Activated naive CD4-positive, alpha-beta T cell treated with anti-CD3 and anti-CD28 coated beads for 36 hours (primary cell): ENCODE measurements around the gene MYO10. TPM values are rescaled to one million over a fixed set of nuclear protein-coding genes. Genes with fewer than 3 reads are reported as not detected.
"Not testable (repeated sequence)": the region's sequence is repeated elsewhere in the genome, so short reads cannot be mapped to it uniquely, and the experiment has no call there.

Experiments
- CTCF ChIA-PET: fragments of 350-600 bp; sonication (Branson Sonifier 250); formaldehyde crosslinking; loops from one replicate; lab custom pipeline; 2021; ENCODE audit warnings: antibody characterized with exemption; lab: Charles Lee
- DNase-seq: peaks from one replicate; pipeline ENCODE4 v3.0.0-alpha.2; 2020
- H3K27ac Mint-ChIP-seq: one replicate; pipeline ENCODE4 v1.8.0; 2021; ENCODE audit warnings: mild to moderate bottlenecking, mixed read lengths
- H3K27me3 Mint-ChIP-seq: one replicate; pipeline ENCODE4 v1.8.0; 2021; ENCODE audit warnings: low read depth, mixed read lengths
- H3K36me3 Mint-ChIP-seq: one replicate; pipeline ENCODE4 v1.8.0; 2021; ENCODE audit warnings: low read depth, mixed read lengths
- H3K4me1 Mint-ChIP-seq: one replicate; pipeline ENCODE4 v1.8.0; 2021; ENCODE audit warnings: low read depth, mixed read lengths
- H3K4me3 Mint-ChIP-seq: one replicate; pipeline ENCODE4 v1.8.0; 2021; ENCODE audit warnings: mild to moderate bottlenecking, moderate library complexity, mixed read lengths
- H3K9me3 Mint-ChIP-seq: one replicate; pipeline ENCODE4 v1.8.0; 2021; ENCODE audit warnings: mixed read lengths
- intact Hi-C: fragments of 100-400 bp; cut with micrococcal nuclease; formaldehyde crosslinking; loops from one replicate; pipeline ENCODE4 v1.15.1; 2023
- total RNA-seq, 2 experiments: library from RNA; stranded (reverse); gene quantifications; one replicate each; pipeline ENCODE4 v1.2.3, GENCODE V29; 2021

MYO10 gene
- total RNA-seq, 2 experiments from 2014 or later = 0.05 to 0.27 TPM

- H3K4me1 Mint-ChIP-seq = no peaks in the 10 kb centered on the region
- H3K27me3 Mint-ChIP-seq = no peaks in the 10 kb centered on the region
- H3K36me3 Mint-ChIP-seq = no peaks in the 10 kb centered on the region
- CTCF ChIA-PET = interaction anchor here (0.5 to 3.0 kb wide), 21 partner anchors 8 to 506 kb away, joined by 3 to 11 read pairs (median 4); partner anchors contain the start of gene RETREG1
- intact Hi-C loops = loop anchor here (1.0 to 2.0 kb wide), 4 partner anchors 50 to 507 kb away; partner anchors contain the start of gene RETREG1
- H3K4me3 Mint-ChIP-seq = no peak overlapping the region
- H3K9me3 Mint-ChIP-seq = no peaks in the 10 kb centered on the region
- no peak overlapping the region for H3K27ac Mint-ChIP-seq
- peak; percentile 53 for DNase-seq
Observed at GRCh38 chr5:16666883-16667398, 269.1 kb downstream of the MYO10 start.

GRCh38 chr5:16666130-16666882, 269.8 kb downstream of the MYO10 start:
- H3K9me3 Mint-ChIP-seq = no peaks in the 10 kb centered on the region
- H3K4me1 Mint-ChIP-seq = no peaks in the 10 kb centered on the region
- CTCF ChIA-PET = interaction anchor here (0.5 to 3.0 kb wide), 21 partner anchors 9 to 211 kb away, joined by 3 to 11 read pairs (median 5); partner anchors contain the start of gene RETREG1
- H3K36me3 Mint-ChIP-seq = no peaks in the 10 kb centered on the region
- no peak for DNase-seq
- H3K27me3 Mint-ChIP-seq = no peaks in the 10 kb centered on the region
- no peak overlapping the region for H3K4me3 Mint-ChIP-seq
- intact Hi-C loops = loop anchor here (1.0 to 2.0 kb wide), 2 partner anchors 50 to 114 kb away; partner anchors contain the start of gene RETREG1
- no peak overlapping the region for H3K27ac Mint-ChIP-seq

- H3K27me3 Mint-ChIP-seq = no peaks in the 10 kb centered on the region
- no peaks in the 10 kb centered on the region for H3K9me3 Mint-ChIP-seq
- no peak overlapping the region for H3K4me3 Mint-ChIP-seq
- DNase-seq = no peak
- intact Hi-C loops = no loop called here
- no peak overlapping the region for H3K27ac Mint-ChIP-seq
- H3K36me3 Mint-ChIP-seq = no peaks in the 10 kb centered on the region
- CTCF ChIA-PET = interaction anchor here (0.6 to 3.0 kb wide), 8 partner anchors 8 to 210 kb away, joined by 4 to 11 read pairs (median 5); partner anchors contain the start of gene RETREG1
- H3K4me1 Mint-ChIP-seq = no peaks in the 10 kb centered on the region
Observed at GRCh38 chr5:16665601-16666000, 270.5 kb downstream of the MYO10 start.

- no peaks in the 10 kb centered on the region for H3K4me1 Mint-ChIP-seq
- intact Hi-C loops = no loop called here
- CTCF ChIA-PET = no interaction called here
- DNase-seq = no peak
- H3K27ac Mint-ChIP-seq = no peak overlapping the region
- H3K27me3 Mint-ChIP-seq = no peaks in the 10 kb centered on the region
- H3K9me3 Mint-ChIP-seq = no peaks in the 10 kb centered on the region
- H3K4me3 Mint-ChIP-seq = no peak overlapping the region
- no peaks in the 10 kb centered on the region for H3K36me3 Mint-ChIP-seq
Observed at GRCh38 chr5:16664368-16664767, 271.7 kb downstream of the MYO10 start.

- intact Hi-C loops = no loop called here
- CTCF ChIA-PET = no interaction called here
Observed at GRCh38 chr5:16663840-16664239, 272.2 kb downstream of the MYO10 start.

GRCh38 chr5:16661713-16662112, 274.4 kb downstream of the MYO10 start:
- no peaks in the 10 kb centered on the region for H3K36me3 Mint-ChIP-seq
- CTCF ChIA-PET = no interaction called here
- DNase-seq = no peak
- H3K9me3 Mint-ChIP-seq = no peaks in the 10 kb centered on the region
- no peak overlapping the region for H3K4me3 Mint-ChIP-seq
- H3K4me1 Mint-ChIP-seq = peaks cover under 1% of the 10 kb centered on the region
- no peaks in the 10 kb centered on the region for H3K27me3 Mint-ChIP-seq
- no peak overlapping the region for H3K27ac Mint-ChIP-seq
- intact Hi-C loops = no loop called here

More at GRCh38 chr5:16663840-16664239, 272.2 kb downstream of the MYO10 start:
- Mint-ChIP-seq H3K27me3 (no peaks in the 10 kb centered on the region), H3K27ac (no peak overlapping the region), H3K36me3 (no peaks in the 10 kb centered on the region), H3K4me3 (no peak overlapping the region), H3K9me3 (no peaks in the 10 kb centered on the region), H3K4me1 (no peaks in the 10 kb centered on the region)
- no peak for DNase-seq

- no peak for DNase-seq
- Mint-ChIP-seq H3K9me3 (no peaks in the 10 kb centered on the region), H3K27me3 (no peaks in the 10 kb centered on the region), H3K36me3 (no peaks in the 10 kb centered on the region), H3K27ac (no peak overlapping the region), H3K4me3 (no peak overlapping the region), H3K4me1 (peaks cover 6% of the 10 kb centered on the region)
- intact Hi-C loops = no loop called here
- CTCF ChIA-PET = no interaction called here
Observed at GRCh38 chr5:16660982-16661381, 275.1 kb downstream of the MYO10 start.

GRCh38 chr5:16659536-16659935, 276.6 kb downstream of the MYO10 start:
- no peak overlapping the region for H3K4me3 Mint-ChIP-seq
- CTCF ChIA-PET = no interaction called here
- peaks cover 2% of the 10 kb centered on the region for H3K36me3 Mint-ChIP-seq
- H3K4me1 Mint-ChIP-seq = peaks cover 14% of the 10 kb centered on the region
- H3K9me3 Mint-ChIP-seq = no peaks in the 10 kb centered on the region
- H3K27me3 Mint-ChIP-seq = no peaks in the 10 kb centered on the region
- no peak overlapping the region for H3K27ac Mint-ChIP-seq
- no peak for DNase-seq
- intact Hi-C loops = loop anchor here (5.0 kb wide), 2 partner anchors 42 to 192 kb away; partner anchors contain the start of genes RETREG1 and ZNF622

GRCh38 chr5:16656561-16657191, 279.4 kb downstream of the MYO10 start:
- H3K4me3 Mint-ChIP-seq = no peak overlapping the region
- no peak overlapping the region for H3K27ac Mint-ChIP-seq
- H3K36me3 Mint-ChIP-seq = peaks cover 2% of the 10 kb centered on the region
- peaks cover 16% of the 10 kb centered on the region for H3K4me1 Mint-ChIP-seq
- DNase-seq = no peak
- intact Hi-C loops = loop anchor here (5.0 kb wide), 2 partner anchors 39 to 189 kb away; partner anchors contain the start of genes RETREG1 and ZNF622
- no peaks in the 10 kb centered on the region for H3K27me3 Mint-ChIP-seq
- no peaks in the 10 kb centered on the region for H3K9me3 Mint-ChIP-seq
- CTCF ChIA-PET = interaction anchor here (0.8 to 1.5 kb wide), 3 partner anchors 9 to 56 kb away, joined by 3 to 5 read pairs (median 3); no protein-coding TSS in a partner anchor

- no peaks in the 10 kb centered on the region for H3K27me3 Mint-ChIP-seq
- H3K4me3 Mint-ChIP-seq = no peak overlapping the region
- DNase-seq = peak; percentile 44
- H3K27ac Mint-ChIP-seq = no peak overlapping the region
- peaks cover 16% of the 10 kb centered on the region for H3K4me1 Mint-ChIP-seq
- intact Hi-C loops = loop anchor here (1.0 to 5.0 kb wide), 3 partner anchors 27 to 187 kb away; partner anchors contain the start of genes RETREG1 and ZNF622
- CTCF ChIA-PET = no interaction called here
- H3K36me3 Mint-ChIP-seq = peaks cover 2% of the 10 kb centered on the region
- H3K9me3 Mint-ChIP-seq = no peaks in the 10 kb centered on the region
Observed at GRCh38 chr5:16654647-16655334, 281.3 kb downstream of the MYO10 start.

- H3K4me3 Mint-ChIP-seq, H3K27ac Mint-ChIP-seq, intact Hi-C loops, H3K4me1 Mint-ChIP-seq, CTCF ChIA-PET, H3K27me3 Mint-ChIP-seq, H3K36me3 Mint-ChIP-seq, DNase-seq: not testable (repeated sequence)
- H3K9me3 Mint-ChIP-seq = peaks cover 21% of the 10 kb centered on the region
Observed at GRCh38 chr5:16648739-16649138, 287.3 kb downstream of the MYO10 start.
